HG02943 (cell line): Measurements from ENCODE around the gene OR6Q1.

Experiments used
- ATAC-seq: cut with Tn5 transposase; IDR thresholded peaks from one replicate; pipeline ENCODE4 v1.9.1; 2021; ENCODE audit warnings: mild to moderate bottlenecking, low read depth, moderate library complexity; ENCODE audit not compliant: unreplicated experiment

Gene OR6Q1

GRCh38 chr11:58057481-58057880 is 26.7 kb downstream of the OR6Q1 start:
- no peak for ATAC-seq

GRCh38 chr11:58058276-58059006 is 27.7 kb downstream of the OR6Q1 start:
- ATAC-seq = no peak

- no peak for ATAC-seq
Observed at GRCh38 chr11:58059007-58059350, 28.2 kb downstream of the OR6Q1 start.

GRCh38 chr11:58060535-58060934 is 29.8 kb downstream of the OR6Q1 start:
- ATAC-seq = no peak

- ATAC-seq = no peak
Observed at GRCh38 chr11:58060939-58061672, 30.4 kb downstream of the OR6Q1 start.

GRCh38 chr11:58061813-58062212 is 31.1 kb downstream of the OR6Q1 start:
- no peak for ATAC-seq

- ATAC-seq = no peak
Observed at GRCh38 chr11:58067685-58068084, 36.9 kb downstream of the OR6Q1 start.

GRCh38 chr11:58068655-58069054 is 37.9 kb downstream of the OR6Q1 start:
- no peak for ATAC-seq

- ATAC-seq = no peak
Observed at GRCh38 chr11:58070585-58070984, 39.8 kb downstream of the OR6Q1 start.

- no peak for ATAC-seq
Observed at GRCh38 chr11:58075781-58076180, 45.0 kb downstream of the OR6Q1 start.
